NCI-H748 (cell line): ENCODE data around the gene HMG20A.

Experiments used
- DNase-seq: peaks from one replicate; lab custom pipeline; 2025; ENCODE audit not compliant: unreplicated experiment; lab: John Stamatoyannopoulos, UW

HMG20A gene

GRCh38 chr15:77426871-77427270 lies 6.2 kb downstream of the HMG20A start:
- no peak for DNase-seq

- DNase-seq, result no peak
Observed at GRCh38 chr15:77430213-77430612, 9.5 kb downstream of the HMG20A start.

GRCh38 chr15:77430652-77431051 lies 10.0 kb downstream of the HMG20A start:
- DNase-seq, result no peak

GRCh38 chr15:77436822-77437221 lies 16.1 kb downstream of the HMG20A start:
- no peak for DNase-seq

GRCh38 chr15:77437264-77437663 lies 16.6 kb downstream of the HMG20A start:
- DNase-seq, result no peak

GRCh38 chr15:77440378-77440999 lies 19.8 kb downstream of the HMG20A start:
- no peak for DNase-seq

GRCh38 chr15:77446840-77447390 lies 26.2 kb downstream of the HMG20A start:
- no peak for DNase-seq

GRCh38 chr15:77454265-77454664 lies 33.6 kb downstream of the HMG20A start:
- no peak for DNase-seq

- no peak for DNase-seq
Observed at GRCh38 chr15:77454951-77455350, 34.3 kb downstream of the HMG20A start.

GRCh38 chr15:77455696-77456321 lies 35.1 kb downstream of the HMG20A start:
- no peak for DNase-seq

GRCh38 chr15:77456746-77457145 lies 36.1 kb downstream of the HMG20A start:
- DNase-seq, result no peak

- DNase-seq, result peak; percentile 15
Observed at GRCh38 chr15:77457191-77457904, 36.7 kb downstream of the HMG20A start.

- DNase-seq, result no peak
Observed at GRCh38 chr15:77457905-77458265, 37.2 kb downstream of the HMG20A start.

GRCh38 chr15:77459031-77459430 lies 38.3 kb downstream of the HMG20A start:
- DNase-seq, result no peak

GRCh38 chr15:77461486-77461885 lies 40.8 kb downstream of the HMG20A start:
- no peak for DNase-seq

- no peak for DNase-seq
Observed at GRCh38 chr15:77464129-77464865, 43.6 kb downstream of the HMG20A start.

- DNase-seq, result no peak
Observed at GRCh38 chr15:77466521-77466920, 45.8 kb downstream of the HMG20A start.

- no peak for DNase-seq
Observed at GRCh38 chr15:77468896-77469295, 48.2 kb downstream of the HMG20A start.

GRCh38 chr15:77470235-77470634 lies 49.5 kb downstream of the HMG20A start:
- DNase-seq, result no peak

- no peak for DNase-seq
Observed at GRCh38 chr15:77473328-77473727, 52.6 kb downstream of the HMG20A start.

- no peak for DNase-seq
Observed at GRCh38 chr15:77474310-77474988, 53.8 kb downstream of the HMG20A start.
